Transverse colon (tissue), 4 donors: Measurements from ENCODE around the gene PTPRG.

ENCODE experiments used
- CTCF ChIP-seq, 5 experiments: fragments of 200-600 bp in 3 of 5; fragments of 450-650 bp in 2 of 5; sonication (generic) in 3 of 5; IDR thresholded peaks; 1 replicate in 2 of 5; 2 replicates in 3 of 5; pipeline ENCODE4 v1.5.1; 2016 to 2017; ENCODE audit warnings: antibody characterized with exemption in 5 of 5, inconsistent platforms in 3 of 5, mild to moderate bottlenecking in 2 of 5, moderate library complexity in 1 of 5
- POLR2AphosphoS5 ChIP-seq, 3 donors: sonication (generic); formaldehyde crosslinking; IDR thresholded peaks; one replicate each; pipeline ENCODE4 v1.6.1; 2016; ENCODE audit warnings: antibody characterized with exemption in 3 of 3

- no peak for TF ChIP-seq CTCF (IDR thresholded peaks at IDR 0.05)
- no peak for TF ChIP-seq POLR2AphosphoS5 (IDR thresholded peaks at IDR 0.05)
Observed at GRCh38 chr3:62153231-62153630, 591.9 kb downstream of the PTPRG start.
